HG03565 (cell line): Measurements from ENCODE around the gene UXS1.

ENCODE experiments used
- ATAC-seq: cut with Tn5 transposase; IDR thresholded peaks from one replicate; pipeline ENCODE4 v1.9.1; 2021; ENCODE audit warnings: mild to moderate bottlenecking, moderate library complexity; ENCODE audit not compliant: unreplicated experiment

UXS1 gene

DNA sequence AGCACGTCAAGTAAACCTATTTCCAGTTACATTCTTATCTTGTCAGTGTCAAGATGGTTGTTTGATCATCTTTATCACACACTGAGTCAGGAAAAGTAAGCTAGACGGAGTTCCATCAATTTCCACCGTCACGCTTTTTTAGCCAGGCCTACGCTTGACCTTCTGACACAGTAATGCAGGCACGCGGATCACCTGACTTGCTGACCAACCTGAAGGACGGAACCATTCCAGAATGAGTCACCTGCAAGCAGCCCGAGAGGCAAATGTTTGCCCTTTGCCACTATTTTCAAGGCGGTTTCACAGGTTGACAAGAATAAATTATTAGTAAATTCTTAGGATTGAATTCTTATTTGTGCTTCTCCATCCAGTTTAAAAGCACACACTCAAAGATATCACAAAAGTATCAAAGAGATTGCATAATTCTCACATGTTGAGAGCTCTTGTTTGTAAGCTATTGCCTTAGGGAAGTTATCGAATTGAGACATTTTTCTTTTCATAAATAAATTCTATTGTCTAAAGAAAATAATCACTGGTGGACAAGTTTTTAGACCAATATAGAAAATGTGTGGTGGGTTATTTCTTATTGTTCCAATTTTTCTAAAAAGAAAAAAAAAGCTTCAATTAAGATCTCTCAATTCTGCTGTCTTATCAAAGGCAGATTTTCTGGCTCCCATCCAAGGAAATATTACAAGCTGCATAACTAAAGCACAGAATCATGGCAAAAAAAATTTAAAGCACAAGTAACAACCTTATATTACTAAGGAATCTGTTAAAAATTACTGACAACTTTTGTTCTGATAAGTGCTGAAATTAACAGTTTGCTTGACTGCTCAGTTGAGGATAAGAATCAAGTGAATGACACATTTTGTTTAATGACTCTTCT, 31.9 kb downstream of the UXS1 start:
- no peak for ATAC-seq

DNA sequence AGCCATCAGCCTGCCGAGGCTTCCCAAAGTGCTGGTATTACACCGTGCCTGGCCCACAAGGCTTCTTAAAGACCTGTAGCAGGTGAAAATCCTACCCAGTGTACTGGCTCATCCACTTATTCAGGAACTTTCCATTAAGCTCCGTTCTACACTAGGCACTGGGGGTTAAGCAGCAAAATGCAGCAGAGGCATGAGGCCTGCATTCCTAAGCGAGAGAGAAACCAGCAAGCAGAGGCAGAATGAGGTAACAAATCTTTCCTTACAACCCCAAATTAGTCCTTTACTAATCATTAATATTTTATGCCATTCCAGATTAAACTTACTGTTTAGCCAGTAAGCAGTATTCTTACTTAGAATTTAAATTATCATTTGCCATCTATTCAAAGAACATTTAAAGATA, 32.8 kb downstream of the UXS1 start:
- ATAC-seq: no peak

DNA sequence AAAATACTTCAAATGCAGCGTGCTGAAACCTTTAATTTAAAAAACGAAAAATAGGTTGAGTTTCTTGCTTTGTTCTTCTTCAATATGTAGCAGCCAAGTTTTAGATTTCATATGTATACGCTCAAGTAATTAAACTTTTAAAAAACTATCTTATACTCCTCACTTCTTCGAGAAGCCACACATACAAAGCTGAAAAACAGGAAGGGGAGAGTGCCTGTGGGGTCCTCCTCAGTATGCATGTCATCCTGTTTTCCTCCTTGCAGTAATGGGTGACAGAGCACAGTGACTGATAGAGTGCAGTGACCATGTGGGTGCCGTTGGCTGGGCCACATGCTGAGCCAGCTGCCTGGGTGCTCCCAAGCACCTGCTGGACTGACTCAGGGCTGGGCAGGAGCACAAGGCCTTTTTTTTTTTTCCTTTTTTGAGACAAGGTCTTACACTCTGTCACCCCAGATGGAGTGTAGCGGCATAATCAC, 33.3 kb downstream of the UXS1 start:
- ATAC-seq: no peak

DNA sequence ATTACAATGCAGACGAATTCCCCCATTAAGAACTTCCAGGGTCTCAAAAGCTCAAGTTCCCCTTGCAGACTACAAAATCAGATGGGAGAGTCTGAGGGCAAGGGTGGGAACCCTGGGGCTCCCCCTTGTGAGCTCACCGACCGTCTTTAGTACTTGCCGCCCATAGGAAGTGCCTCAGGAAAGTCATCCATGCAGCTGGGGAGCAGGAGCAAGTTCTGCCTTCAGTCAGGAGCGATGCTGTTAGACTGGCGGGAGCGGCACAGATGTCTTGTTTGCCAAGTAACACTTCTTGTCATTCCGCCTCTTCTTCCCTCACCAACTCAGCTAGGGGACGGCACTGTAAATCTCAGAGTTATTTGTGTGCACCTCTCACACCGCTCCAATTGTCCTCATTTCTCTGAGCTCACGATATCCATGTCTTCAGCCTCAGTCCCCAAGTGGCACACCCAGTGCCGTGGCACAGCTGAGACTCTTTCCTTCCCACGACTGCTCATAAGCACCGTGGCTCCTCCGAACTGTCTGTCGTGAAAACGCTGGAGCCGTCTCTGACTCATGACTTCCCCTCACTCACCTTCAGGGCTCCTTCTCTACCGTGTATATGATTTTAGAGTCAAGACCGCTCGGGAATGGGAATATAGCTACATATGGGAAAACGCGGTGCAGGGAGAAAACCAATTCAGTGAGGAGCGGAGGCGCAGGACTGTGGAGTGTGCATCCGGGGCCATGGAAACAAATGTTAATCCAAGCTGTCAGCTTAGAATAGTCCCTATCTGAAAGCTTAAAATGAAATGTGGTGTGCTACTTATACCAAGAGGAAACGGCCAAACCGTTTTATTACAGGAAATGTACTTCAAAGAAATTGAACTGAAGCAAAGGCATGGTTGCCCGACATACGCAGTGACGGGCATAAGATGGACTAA, 34.0 kb downstream of the UXS1 start:
- ATAC-seq: no peak

DNA sequence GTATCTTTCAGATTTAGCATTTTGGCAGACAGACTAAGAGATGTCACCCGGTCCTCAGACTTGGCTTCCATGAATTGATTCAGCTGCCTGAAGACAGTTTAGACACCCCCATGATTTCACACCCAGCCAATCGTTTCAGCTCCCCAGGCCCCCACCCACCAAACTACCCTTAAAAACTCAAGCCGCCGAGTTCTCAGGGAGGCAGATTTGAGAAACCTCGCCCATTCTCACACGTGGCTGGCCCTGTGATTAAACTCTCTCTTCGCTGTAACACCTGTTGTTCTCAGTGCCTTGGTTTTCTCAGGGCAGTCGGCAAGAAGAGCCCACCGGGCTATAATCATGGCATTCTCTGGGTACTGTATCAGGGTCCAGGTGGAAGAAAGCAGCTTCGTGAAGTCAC, 35.2 kb downstream of the UXS1 start:
- ATAC-seq: no peak

DNA sequence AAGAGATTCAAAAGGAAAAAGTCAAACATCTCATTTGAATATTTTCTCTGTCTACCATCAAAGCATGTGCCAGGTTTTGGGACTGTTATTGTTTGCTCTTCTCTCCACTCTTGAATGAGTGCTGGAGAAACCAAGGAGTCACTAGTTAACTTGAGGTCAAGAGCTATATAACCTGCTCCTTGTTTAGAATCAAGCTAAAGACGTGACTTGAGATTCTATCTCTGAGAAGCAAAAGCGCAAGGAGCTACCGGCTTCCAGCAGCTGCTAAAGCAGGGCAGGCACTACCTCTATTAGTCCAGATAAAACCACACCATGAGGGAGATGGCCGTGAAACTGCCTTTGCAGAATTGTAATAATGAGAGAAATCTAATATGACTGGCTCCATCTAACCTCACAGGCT, 36.0 kb downstream of the UXS1 start:
- ATAC-seq: no peak

GRCh38 chr2:106157416-106157815, 36.7 kb downstream of the UXS1 start:
- no peak for ATAC-seq

GRCh38 chr2:106156305-106157296, 37.5 kb downstream of the UXS1 start:
- ATAC-seq: no peak

GRCh38 chr2:106153781-106154180, 40.3 kb downstream of the UXS1 start:
- no peak for ATAC-seq

GRCh38 chr2:106147665-106148064, 46.4 kb downstream of the UXS1 start:
- peak; percentile 52 for ATAC-seq

DNA sequence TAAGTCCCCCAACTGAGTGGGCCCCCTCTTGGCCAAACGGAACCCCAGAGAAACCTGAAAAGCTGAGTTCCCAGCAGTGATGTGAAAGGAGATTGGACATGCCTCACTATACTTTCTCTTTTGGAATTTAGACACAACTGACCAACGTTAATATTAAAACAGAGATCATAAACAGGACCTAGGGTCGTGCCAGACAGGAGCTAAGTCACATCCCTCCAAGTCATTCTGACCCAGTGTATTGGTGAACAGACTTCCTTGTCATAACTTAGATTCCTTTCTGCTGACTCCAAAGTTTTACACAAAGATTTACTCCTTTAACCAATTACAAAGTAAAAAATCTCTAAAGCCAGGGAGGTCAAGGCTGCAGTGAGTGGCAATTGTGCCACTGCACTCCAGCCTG, 46.9 kb downstream of the UXS1 start:
- no peak for ATAC-seq

GRCh38 chr2:106144621-106145331, 49.3 kb downstream of the UXS1 start:
- ATAC-seq: peak; percentile 33

DNA sequence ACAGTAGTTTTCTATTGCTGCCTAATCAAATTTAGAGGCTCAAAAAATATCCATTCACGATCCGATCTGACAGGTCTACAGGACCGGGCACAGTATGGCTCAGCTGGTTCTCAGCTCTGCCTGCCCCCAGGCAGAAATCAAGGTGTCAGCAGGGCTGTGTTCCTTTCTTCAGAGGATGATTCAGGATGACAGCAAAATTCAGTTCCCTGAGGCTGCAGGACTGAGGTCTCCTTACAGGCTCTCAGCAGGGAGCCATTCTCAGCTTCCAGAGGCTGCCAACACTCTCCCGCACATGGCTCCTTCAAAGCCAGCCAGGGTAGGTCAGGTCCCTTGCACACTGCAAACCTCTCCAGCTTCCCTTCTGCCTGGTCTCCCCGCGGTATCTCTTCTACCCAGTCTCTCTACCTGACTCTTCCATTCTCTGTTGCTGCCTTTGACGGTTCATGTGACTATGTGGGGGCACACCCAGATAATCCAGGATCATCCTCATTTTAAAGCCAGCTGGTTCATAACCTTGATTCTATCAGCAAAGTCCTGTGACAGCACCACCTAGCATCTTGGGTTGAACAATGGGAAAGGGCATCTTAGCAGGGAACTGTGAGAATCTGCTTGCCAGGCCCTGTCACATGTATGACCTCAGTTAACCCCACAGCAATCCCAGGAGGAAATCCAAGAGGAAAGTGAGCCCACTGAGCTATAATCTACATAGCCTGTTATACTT, 50.4 kb downstream of the UXS1 start:
- no peak for ATAC-seq

- no peak for ATAC-seq
These were observed 51.4 kb downstream of the UXS1 start for GRCh38 chr2:106142683-106143082.

GRCh38 chr2:106140913-106141312, 53.2 kb downstream of the UXS1 start:
- no peak for ATAC-seq

DNA sequence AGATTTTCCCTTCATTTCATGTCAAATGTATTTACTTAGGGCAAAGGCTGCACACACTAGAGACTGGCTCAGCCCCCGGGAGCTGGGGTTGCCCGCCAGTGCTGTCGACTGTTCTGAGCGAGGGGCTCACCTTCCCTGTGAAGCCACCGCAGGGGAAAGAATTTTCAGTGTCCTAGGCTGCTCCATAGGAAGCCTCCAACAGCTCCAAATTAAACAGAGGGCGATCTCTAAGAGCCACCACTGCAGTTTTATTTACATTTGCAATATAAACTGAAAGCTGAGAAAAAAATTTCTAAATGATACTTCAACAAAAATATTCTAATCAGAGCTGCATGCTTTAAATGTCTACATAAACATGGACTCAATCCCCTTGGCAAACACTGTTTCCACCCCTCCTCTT, 54.0 kb downstream of the UXS1 start:
- no peak for ATAC-seq

- ATAC-seq: no peak
These were observed 54.7 kb downstream of the UXS1 start for GRCh38 chr2:106139238-106139935.

DNA sequence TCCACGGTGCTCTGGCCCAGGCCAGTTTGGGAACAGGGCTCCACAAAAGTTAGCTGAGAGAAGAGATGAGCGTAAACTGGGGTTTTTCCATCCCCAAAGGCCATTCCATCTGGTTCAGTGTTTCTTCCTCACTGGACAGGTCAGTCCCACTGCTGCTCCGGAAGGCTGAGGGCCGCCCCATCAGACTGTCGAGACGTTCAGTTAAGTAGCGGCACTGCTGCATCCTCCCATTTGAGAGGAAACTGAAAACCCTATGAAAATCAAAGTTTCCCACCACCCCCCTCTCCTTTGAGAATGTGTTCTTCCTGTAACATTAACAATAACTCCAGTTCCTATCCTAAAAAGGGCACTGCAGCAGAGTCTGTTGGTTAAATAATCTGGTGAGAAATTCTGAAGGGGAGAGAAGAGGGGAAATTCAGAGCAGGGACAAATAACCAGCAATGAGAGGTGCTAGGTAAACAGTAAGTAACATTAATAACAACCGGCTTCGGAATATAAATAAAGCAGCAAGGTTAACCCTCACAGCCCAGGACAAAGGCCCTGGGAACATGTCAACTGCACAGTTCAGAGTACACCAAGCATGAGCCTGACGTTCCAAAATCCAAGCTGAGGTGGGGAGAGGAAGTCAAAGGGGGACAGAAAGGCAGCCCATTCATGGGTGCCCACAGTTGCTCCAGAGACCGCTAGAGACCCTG, 55.4 kb downstream of the UXS1 start:
- no peak for ATAC-seq
